ENCODE measurements around the gene MX2.

MX2 gene

GRCh38 chr21:41374867-41375533 is 13.2 kb downstream of the MX2 start:
- no peak overlapping the region for H3K4me3 ChIP-seq
- no peak overlapping the region for H3K27ac ChIP-seq

GRCh38 chr21:41375875-41376274 is 14.0 kb downstream of the MX2 start:
- Histone ChIP-seq H3K27ac (no peak overlapping the region), H3K4me3 (no peak overlapping the region)

GRCh38 chr21:41377715-41378114 is 15.9 kb downstream of the MX2 start:
- no peak overlapping the region for H3K4me3 ChIP-seq
- no peak overlapping the region for H3K27ac ChIP-seq

- no peak overlapping the region for H3K27ac ChIP-seq
- no peak overlapping the region for H3K4me3 ChIP-seq
These were observed 17.0 kb downstream of the MX2 start for GRCh38 chr21:41378849-41379248.

- no peak overlapping the region for H3K4me3 ChIP-seq
- H3K27ac ChIP-seq: no peak overlapping the region
These were observed 18.1 kb downstream of the MX2 start for GRCh38 chr21:41379901-41380300.

- H3K4me3 ChIP-seq: no peak overlapping the region
These were observed 19.9 kb downstream of the MX2 start for GRCh38 chr21:41381731-41382130.

GRCh38 chr21:41387042-41387819 is 25.4 kb downstream of the MX2 start:
- H3K4me3 ChIP-seq: no peak overlapping the region
- H3K27ac ChIP-seq: peak overlapping the region in 11 of 21 experiments; percentile 1 to 76 (median 38)

More at GRCh38 chr21:41381731-41382130, 19.9 kb downstream of the MX2 start:
- no peak overlapping the region for H3K27ac ChIP-seq

GRCh38 chr21:41387824-41388223 is 26.0 kb downstream of the MX2 start:
- Histone ChIP-seq H3K27ac (peak overlapping the region in 8 of 21 experiments; percentile 1 to 76 (median 46)), H3K4me3 (no peak overlapping the region)

- Histone ChIP-seq H3K4me3 (no peak overlapping the region), H3K27ac (peak overlapping the region in 5 of 21 experiments; percentile 1 to 76 (median 63))
These were observed 26.4 kb downstream of the MX2 start for GRCh38 chr21:41388259-41388658.

- Histone ChIP-seq H3K27ac (no peak overlapping the region), H3K4me3 (no peak overlapping the region)
These were observed 28.3 kb downstream of the MX2 start for GRCh38 chr21:41390043-41390639.

GRCh38 chr21:41393876-41394465 is 32.1 kb downstream of the MX2 start:
- Histone ChIP-seq H3K27ac (no peak overlapping the region), H3K4me3 (no peak overlapping the region)

- Histone ChIP-seq H3K4me3 (no peak overlapping the region), H3K27ac (peak overlapping the region in 7 of 21 experiments; percentile 21 to 50 (median 44))
These were observed 34.8 kb downstream of the MX2 start for GRCh38 chr21:41396558-41397075.

GRCh38 chr21:41397471-41397891 is 35.7 kb downstream of the MX2 start:
- Histone ChIP-seq H3K27ac (peak overlapping the region in 4 of 21 experiments; percentile 21 to 50 (median 44)), H3K4me3 (no peak overlapping the region)

- Histone ChIP-seq H3K4me3 (no peak overlapping the region), H3K27ac (no peak overlapping the region)
These were observed 36.4 kb downstream of the MX2 start for GRCh38 chr21:41398251-41398650.

GRCh38 chr21:41398831-41399230 is 37.0 kb downstream of the MX2 start:
- Histone ChIP-seq H3K4me3 (no peak overlapping the region), H3K27ac (no peak overlapping the region)

- Histone ChIP-seq H3K4me3 (no peak overlapping the region), H3K27ac (no peak overlapping the region)
These were observed 37.5 kb downstream of the MX2 start for GRCh38 chr21:41399246-41399800.

- H3K4me3 ChIP-seq: no peak overlapping the region
- H3K27ac ChIP-seq: no peak overlapping the region
These were observed 40.4 kb downstream of the MX2 start for GRCh38 chr21:41402231-41402630.

- no peak overlapping the region for H3K4me3 ChIP-seq
- H3K27ac ChIP-seq: no peak overlapping the region
These were observed 41.0 kb downstream of the MX2 start for GRCh38 chr21:41402796-41403195.

GRCh38 chr21:41403331-41403730 is 41.5 kb downstream of the MX2 start:
- H3K4me3 ChIP-seq: no peak overlapping the region
- no peak overlapping the region for H3K27ac ChIP-seq

- Histone ChIP-seq H3K4me3 (no peak overlapping the region), H3K27ac (no peak overlapping the region)
These were observed 42.1 kb downstream of the MX2 start for GRCh38 chr21:41403966-41404365.
